8988T (cell line): ENCODE measurements around the gene EFEMP2.
A peak's percentile ranks its signal among the peaks of the same experiment; 100 is the strongest.

Source experiments
- DNase-seq: peaks from one replicate; pipeline ENCODE4 v3.0.0; 2011

Gene EFEMP2

GRCh38 chr11:65817835-65818680, 54.5 kb downstream of the EFEMP2 start:
- DNase-seq, result peak; percentile 95

- DNase-seq, result no peak
These were observed 55.2 kb downstream of the EFEMP2 start for GRCh38 chr11:65817312-65817834.

GRCh38 chr11:65816696-65817095, 55.9 kb downstream of the EFEMP2 start:
- no peak for DNase-seq
